Measurements from ENCODE around the gene CDX1. TPM values are rescaled to one million over a fixed set of nuclear protein-coding genes. Genes with fewer than 3 reads are reported as not detected.

The CDX1 gene
- total and polyA plus RNA-seq, 2 of the 8 experiments (the other 6 are each of a cell fraction or from before 2014, with no cell fraction given): not detected

- TF ChIP-seq CHD7 (IDR thresholded peaks at IDR 0.05; ENCODE audit: insufficient replicate concordance, low read length): no peak
Measured at GRCh38 chr5:150156540-150156939, 10.0 kb upstream of the CDX1 start (continued).

All from H1 (cell line).